Large intestine (tissue), 3 donors: ENCODE measurements around the gene RASD1. TPM values are rescaled to one million over a fixed set of nuclear protein-coding genes. Genes with fewer than 3 reads are reported as not detected.

Source experiments
- DNase-seq, 2 donors: peaks; one replicate each; pipeline versions ENCODE4 v3.0.0 to v3.0.0-alpha.2; 2013
- H3K27ac ChIP-seq: one replicate; pipeline ENCODE4 v1.5.1; 2013; ENCODE audit warnings: low read length
- H3K27me3 ChIP-seq: 2 replicates; pipeline ENCODE4 v1.6.1; 2013; ENCODE audit warnings: low read length; ENCODE audit not compliant: control insufficient read depth, insufficient read depth
- H3K36me3 ChIP-seq: 2 replicates; pipeline ENCODE4 v1.6.1; 2013; ENCODE audit warnings: low read length; ENCODE audit not compliant: control insufficient read depth, insufficient read depth
- H3K4me1 ChIP-seq: one replicate; pipeline ENCODE4 v1.6.1; 2013; ENCODE audit warnings: low read length; ENCODE audit not compliant: control insufficient read depth, insufficient read depth
- H3K4me3 ChIP-seq: one replicate; pipeline ENCODE4 v1.5.1; 2013; ENCODE audit warnings: low read length
- H3K9me3 ChIP-seq: one replicate; pipeline ENCODE4 v1.6.1; 2013; ENCODE audit warnings: mild to moderate bottlenecking, low read depth, low read length, moderate library complexity; ENCODE audit not compliant: control insufficient read depth
- WGBS: methylation state at CpG from one replicate; pipeline ENCODE4 v1.1.5; 2013; ENCODE audit warnings: low lambda C conversion rate; ENCODE audit not compliant: insufficient coverage; 5-methylcytosine and 5-hydroxymethylcytosine counted together
- polyA plus RNA-seq: library from polyadenylated mRNA; unstranded; fragments of 120-200 nt; gene quantifications from one replicate; pipeline ENCODE4 v1.2.1, GENCODE V29; 2013

Gene RASD1
- polyA plus RNA-seq, 1 donor: 20.0 TPM

DNA sequence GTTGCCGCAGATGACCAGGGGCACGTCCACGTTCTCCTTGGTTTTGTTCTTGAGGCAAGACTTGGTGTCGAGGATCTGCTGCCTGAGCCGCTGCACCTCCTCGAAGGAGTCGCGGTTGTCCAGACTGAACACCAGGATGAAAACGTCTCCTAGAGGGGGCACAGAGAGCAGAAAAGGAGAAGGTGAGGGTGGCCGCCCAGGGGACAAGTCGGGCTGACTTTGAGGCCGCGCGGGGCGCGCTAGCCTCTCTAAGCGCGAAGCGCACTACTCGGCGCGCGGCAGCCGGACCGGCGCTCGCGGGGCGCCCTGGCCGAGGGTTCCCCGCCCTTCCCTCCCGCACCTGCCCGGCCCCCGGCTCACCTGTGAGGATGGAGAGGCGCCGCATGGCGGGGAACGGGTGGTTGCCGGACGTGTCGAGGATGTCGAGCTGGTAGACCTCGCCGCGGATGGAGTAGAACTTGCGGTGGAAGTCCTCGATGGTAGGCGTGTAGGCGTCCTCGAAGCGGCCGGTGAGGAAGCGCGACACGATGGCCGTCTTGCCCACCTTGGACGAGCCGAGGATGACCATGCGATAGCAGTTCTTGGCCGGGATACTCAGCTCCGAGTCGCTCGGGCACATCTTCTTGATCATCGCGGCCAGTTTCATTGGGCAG, 533 bp downstream of the RASD1 start:
- peaks cover 16% of the 10 kb centered on the region for H3K27me3 ChIP-seq
- peaks cover 27% of the 10 kb centered on the region for H3K36me3 ChIP-seq
- peak overlapping the region; percentile 51 for H3K4me3 ChIP-seq
- H3K4me1 ChIP-seq: peaks cover 15% of the 10 kb centered on the region
- no CpG with 5 or more reads among the region's 65 CpGs for WGBS
- no peaks in the 10 kb centered on the region for H3K9me3 ChIP-seq
- DNase-seq: no peak
- H3K27ac ChIP-seq: no peak overlapping the region

DNA sequence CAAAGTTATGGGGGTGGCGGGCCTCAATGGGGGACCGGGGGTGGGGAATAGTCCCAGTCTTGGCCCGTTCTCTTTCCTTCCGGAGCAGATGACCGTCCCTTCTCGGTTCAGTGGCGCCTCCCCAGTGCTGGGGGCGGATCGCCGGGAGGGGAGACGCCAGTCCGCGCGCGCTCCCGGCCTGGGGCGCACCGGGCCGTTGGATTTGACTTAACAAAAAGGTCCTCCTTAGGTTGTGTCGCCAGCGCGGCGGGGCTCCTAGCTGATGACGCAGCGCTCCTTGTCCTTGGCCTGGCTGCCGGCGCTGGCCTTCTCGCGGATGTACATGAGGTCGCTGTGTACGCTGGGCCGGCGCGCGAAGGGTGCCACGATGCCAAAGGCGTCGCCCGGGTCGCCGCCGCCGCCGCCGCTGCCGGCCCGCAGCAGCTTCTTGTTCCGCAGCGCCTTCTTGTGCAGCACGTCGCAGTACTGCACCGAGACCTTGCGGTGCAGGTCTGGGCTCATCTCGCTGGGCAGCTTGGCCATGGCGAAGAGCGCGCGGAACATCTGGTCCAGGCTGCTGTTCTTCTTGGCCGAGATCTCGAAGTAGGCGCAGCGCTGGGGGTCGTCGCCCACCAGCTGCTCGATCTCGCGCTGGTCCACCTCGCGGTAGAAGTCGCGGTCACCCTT, 1.2 kb downstream of the RASD1 start:
- Histone ChIP-seq H3K27ac (no peak overlapping the region), H3K4me3 (peak overlapping the region; percentile 47), H3K27me3 (peaks cover 16% of the 10 kb centered on the region), H3K36me3 (peaks cover 29% of the 10 kb centered on the region), H3K9me3 (no peaks in the 10 kb centered on the region), H3K4me1 (peaks cover 15% of the 10 kb centered on the region)
- WGBS: no CpG with 5 or more reads among the region's 71 CpGs
- peak in 1 of 2 donors; percentile 70 for DNase-seq

DNA sequence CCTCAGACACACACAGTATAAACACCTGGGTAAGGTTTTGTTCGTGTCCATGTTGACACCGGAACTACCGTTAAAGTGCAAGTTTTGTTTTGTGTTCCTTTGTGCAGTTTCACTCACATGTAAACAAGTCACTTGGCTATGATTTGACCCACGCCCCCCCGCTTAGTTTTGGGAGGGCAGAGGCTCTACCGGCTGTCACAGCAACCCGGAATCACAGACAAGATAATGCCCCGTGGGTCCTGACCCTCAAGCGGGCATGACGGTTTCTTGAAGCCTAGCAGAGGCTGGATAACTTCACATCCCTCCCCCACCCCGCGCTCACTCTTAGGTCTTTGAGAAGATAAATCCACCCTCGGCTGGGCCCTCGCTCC, 1.7 kb downstream of the RASD1 start:
- H3K36me3 ChIP-seq: peaks cover 32% of the 10 kb centered on the region
- DNase-seq: peak in 1 of 2 donors; percentile 29
- H3K4me1 ChIP-seq: peaks cover 15% of the 10 kb centered on the region
- H3K9me3 ChIP-seq: no peaks in the 10 kb centered on the region
- H3K27me3 ChIP-seq: peaks cover 16% of the 10 kb centered on the region
- peak overlapping the region; percentile 47 for H3K4me3 ChIP-seq
- no CpG with 5 or more reads among the region's 14 CpGs for WGBS
- H3K27ac ChIP-seq: no peak overlapping the region

DNA sequence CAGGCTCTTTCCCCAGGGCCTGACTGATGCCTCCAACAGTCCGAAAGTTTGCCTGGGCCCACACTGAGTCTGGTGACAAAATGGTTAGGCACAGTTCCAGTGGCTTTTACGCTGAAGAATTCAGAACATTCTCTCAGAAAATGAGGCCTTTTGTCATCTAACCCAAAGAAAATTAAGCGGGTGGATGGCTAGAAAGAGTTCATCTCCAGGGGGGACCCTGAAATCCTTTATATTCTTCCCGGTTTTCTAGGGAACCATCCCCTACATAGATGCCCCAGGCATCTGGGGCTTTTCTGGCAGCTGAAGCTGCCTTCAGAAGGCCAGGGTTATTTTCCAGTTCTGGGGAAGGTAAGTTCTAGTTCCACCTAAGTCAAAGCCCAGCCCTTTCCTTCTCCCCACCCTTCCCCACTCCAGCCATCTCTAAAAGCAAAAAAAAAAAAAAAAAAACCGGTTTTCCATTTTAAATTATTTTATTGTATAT, 2.2 kb downstream of the RASD1 start:
- peaks cover 15% of the 10 kb centered on the region for H3K4me1 ChIP-seq
- H3K27me3 ChIP-seq: peaks cover 16% of the 10 kb centered on the region
- 60% methylated on average over 1 of the region's 5 CpGs for WGBS
- H3K4me3 ChIP-seq: no peak overlapping the region
- peaks cover 32% of the 10 kb centered on the region for H3K36me3 ChIP-seq
- DNase-seq: no peak
- H3K9me3 ChIP-seq: no peaks in the 10 kb centered on the region
- no peak overlapping the region for H3K27ac ChIP-seq

DNA sequence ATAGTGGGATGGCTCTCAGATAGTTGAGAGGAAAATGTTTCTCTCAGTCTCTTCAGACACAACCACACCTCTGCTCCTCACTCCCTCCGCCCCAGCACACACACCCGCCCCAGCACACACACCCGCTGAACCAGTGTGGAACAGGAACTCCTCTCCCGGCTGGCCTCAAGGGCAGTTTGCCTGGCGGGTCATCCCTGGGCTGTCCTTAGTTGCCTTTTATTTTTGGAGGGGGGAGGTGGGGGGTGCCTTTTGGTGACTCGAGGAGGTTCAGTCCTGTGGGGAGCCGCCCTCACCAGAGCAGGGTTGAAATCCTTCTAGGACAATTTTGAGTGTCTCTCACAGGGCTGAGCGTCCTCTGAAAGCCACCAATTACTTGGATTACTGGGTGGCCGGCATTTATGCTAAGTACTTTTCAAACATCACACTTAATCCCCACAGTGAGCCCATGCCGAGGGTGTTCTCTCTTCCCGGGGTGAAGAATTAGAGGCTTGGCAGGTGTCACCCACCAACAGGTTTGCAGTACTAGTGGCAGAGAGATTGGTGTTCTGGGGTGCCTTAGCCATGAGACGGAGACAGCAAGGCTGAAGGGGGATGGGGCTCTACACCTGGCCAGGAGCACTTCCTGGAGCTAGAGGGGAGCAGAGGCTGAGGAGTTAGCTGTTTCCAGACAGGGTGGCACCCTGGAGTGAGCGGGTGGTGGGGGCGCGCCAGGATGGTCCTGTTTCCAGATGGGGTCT, 2.8 kb downstream of the RASD1 start:
- peaks cover 32% of the 10 kb centered on the region for H3K36me3 ChIP-seq
- H3K27me3 ChIP-seq: peaks cover 16% of the 10 kb centered on the region
- no CpG with 5 or more reads among the region's 15 CpGs for WGBS
- no peak overlapping the region for H3K4me3 ChIP-seq
- no peak overlapping the region for H3K27ac ChIP-seq
- no peaks in the 10 kb centered on the region for H3K9me3 ChIP-seq
- peaks cover 15% of the 10 kb centered on the region for H3K4me1 ChIP-seq
- no peak for DNase-seq

DNA sequence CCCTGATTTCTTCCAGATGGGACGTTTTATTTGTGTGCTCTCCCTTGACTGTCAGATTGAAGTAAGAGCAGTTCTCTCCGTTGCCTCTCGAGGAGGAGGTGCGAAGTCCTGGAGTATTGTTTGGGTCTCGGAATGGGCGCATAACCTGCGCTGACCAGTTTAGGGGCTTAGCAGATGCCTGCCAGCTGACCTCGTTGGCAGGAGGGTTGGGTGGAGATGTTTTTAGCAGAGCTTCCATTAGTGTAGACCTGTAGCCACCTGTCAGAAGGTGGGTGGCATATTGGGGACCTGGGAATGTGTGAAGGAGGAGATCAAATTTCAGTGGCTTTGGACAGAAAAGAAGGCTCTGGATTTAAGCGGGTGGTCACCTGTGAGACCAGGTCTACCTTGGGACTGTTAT, 3.6 kb downstream of the RASD1 start:
- Histone ChIP-seq H3K27me3 (peaks cover 16% of the 10 kb centered on the region), H3K9me3 (no peaks in the 10 kb centered on the region), H3K36me3 (peaks cover 37% of the 10 kb centered on the region), H3K27ac (no peak overlapping the region), H3K4me1 (peaks cover 15% of the 10 kb centered on the region), H3K4me3 (no peak overlapping the region)
- no peak for DNase-seq
- no CpG with 5 or more reads among the region's 9 CpGs for WGBS

DNA sequence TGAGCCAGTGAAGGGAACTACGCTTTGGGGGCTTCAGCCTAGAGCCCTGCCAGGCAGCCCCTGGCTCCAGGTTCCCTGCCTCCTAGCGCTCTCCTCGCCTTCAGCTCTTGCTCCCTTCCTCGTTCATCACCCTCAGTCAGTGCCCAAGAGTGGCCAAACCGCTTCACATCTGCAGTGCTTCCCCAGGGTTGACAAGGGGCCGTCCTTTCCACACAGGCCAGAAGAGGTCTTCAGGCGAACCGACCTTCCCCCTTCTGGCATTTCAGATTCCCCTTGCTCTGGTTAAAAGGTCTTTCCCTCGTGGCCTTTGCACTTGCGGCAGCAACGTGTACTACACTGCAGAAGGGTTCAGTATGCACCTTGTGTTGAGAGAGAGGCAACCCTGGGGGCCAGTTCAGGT, 4.1 kb downstream of the RASD1 start:
- H3K27me3 ChIP-seq: peaks cover 16% of the 10 kb centered on the region
- 100% methylated on average over 1 of the region's 11 CpGs for WGBS
- no peak overlapping the region for H3K27ac ChIP-seq
- no peak for DNase-seq
- peaks cover 37% of the 10 kb centered on the region for H3K36me3 ChIP-seq
- peaks cover 15% of the 10 kb centered on the region for H3K4me1 ChIP-seq
- no peaks in the 10 kb centered on the region for H3K9me3 ChIP-seq
- H3K4me3 ChIP-seq: no peak overlapping the region

DNA sequence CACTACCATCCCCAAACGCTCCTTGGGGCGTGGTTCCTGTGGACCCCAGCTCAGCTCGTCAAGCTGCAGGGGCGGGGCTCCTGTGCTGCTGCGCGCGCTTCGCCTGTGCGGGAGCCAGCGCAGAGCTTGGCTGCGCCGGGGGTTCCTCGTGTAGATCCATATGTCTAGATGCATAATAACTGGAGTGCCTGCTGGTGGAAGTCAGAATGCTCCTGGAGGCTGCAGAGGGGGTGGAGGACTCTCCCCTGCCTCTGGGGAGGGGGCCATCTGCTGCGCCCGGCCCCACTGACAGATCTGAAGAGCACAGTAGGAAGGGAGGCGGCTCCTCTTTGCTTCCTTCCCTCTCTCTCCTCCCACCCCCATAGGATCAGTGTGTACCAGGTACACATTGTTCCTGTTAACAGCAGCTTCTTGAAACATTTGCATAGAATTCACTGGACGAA, 4.6 kb downstream of the RASD1 start:
- H3K27me3 ChIP-seq: peaks cover 16% of the 10 kb centered on the region
- H3K27ac ChIP-seq: no peak overlapping the region
- H3K4me1 ChIP-seq: peaks cover 12% of the 10 kb centered on the region
- peaks cover under 1% of the 10 kb centered on the region for H3K9me3 ChIP-seq
- H3K4me3 ChIP-seq: no peak overlapping the region
- peaks cover 37% of the 10 kb centered on the region for H3K36me3 ChIP-seq
- WGBS: no CpG with 5 or more reads among the region's 17 CpGs
- DNase-seq: no peak

DNA sequence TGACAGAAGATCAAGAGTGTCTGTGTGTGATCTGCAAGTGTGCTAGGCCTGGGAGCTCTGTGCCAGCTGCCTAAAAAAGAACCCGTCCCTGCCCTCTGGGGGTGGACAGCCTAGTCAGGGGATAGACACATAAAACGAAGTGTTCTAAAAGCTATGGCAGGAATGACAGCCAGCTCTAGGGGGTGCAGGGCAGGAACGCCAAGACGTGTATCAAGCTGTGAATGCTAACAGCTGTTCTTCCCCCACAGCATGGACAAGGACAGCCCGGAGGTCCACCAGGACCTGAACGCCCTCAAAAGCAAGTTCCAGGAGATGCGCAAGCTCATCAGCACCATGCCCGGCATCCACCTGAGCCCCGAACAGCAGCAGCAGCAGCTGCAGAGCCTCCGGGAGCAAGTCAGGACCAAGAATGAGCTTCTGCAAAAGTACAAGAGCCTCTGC, 5.1 kb downstream of the RASD1 start:
- peaks cover 40% of the 10 kb centered on the region for H3K36me3 ChIP-seq
- H3K4me3 ChIP-seq: no peak overlapping the region
- no CpG with 5 or more reads among the region's 10 CpGs for WGBS
- no peak for DNase-seq
- H3K27me3 ChIP-seq: peaks cover 16% of the 10 kb centered on the region
- peaks cover 12% of the 10 kb centered on the region for H3K4me1 ChIP-seq
- no peak overlapping the region for H3K27ac ChIP-seq
- peaks cover 4% of the 10 kb centered on the region for H3K9me3 ChIP-seq

DNA sequence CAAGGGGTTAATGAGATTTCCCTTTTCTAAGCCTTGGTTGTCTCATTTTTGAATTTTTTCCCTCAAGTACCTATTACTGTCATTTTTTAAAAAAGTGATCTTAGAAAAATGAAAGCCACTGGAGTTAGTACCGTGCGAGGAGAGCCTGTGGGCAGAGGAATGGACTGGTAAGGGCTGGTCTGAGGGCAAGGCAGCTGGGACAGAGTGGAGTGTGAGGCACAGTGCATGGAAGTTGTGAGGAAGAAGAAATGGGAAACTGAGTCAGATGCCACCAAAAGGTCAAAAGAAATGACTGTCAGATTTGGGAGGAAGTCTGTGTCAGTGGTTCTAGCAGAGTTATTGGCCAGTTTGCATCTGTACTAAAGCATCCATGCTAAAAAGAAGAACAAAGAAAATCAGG, 8.2 kb downstream of the RASD1 start:
- no peak overlapping the region for H3K27ac ChIP-seq
- peaks cover 46% of the 10 kb centered on the region for H3K36me3 ChIP-seq
- no peaks in the 10 kb centered on the region for H3K27me3 ChIP-seq
- no CpG with 5 or more reads among the region's 2 CpGs for WGBS
- no peak overlapping the region for H3K4me3 ChIP-seq
- DNase-seq: no peak
- H3K4me1 ChIP-seq: no peaks in the 10 kb centered on the region
- peaks cover 4% of the 10 kb centered on the region for H3K9me3 ChIP-seq
